Stimulated activated CD4-positive, alpha-beta T cell treated with anti-CD3 and anti-CD28 coated beads, Interleukin-15, amount 100 ng/mL, for 24 hours (primary cell): ENCODE data around the gene CDHR5.

Source experiments
- DNase-seq: peaks from one replicate; pipeline ENCODE4 v3.0.0-alpha.2; 2020

The CDHR5 gene

GRCh38 chr11:620935-621814 is 3.6 kb downstream of the CDHR5 start:
- DNase-seq, result no peak

GRCh38 chr11:620201-620600 is 4.6 kb downstream of the CDHR5 start:
- DNase-seq, result no peak

GRCh38 chr11:619628-620050 is 5.1 kb downstream of the CDHR5 start:
- DNase-seq, result no peak

- no peak for DNase-seq
Observed at GRCh38 chr11:618856-619627, 5.7 kb downstream of the CDHR5 start.

DNA sequence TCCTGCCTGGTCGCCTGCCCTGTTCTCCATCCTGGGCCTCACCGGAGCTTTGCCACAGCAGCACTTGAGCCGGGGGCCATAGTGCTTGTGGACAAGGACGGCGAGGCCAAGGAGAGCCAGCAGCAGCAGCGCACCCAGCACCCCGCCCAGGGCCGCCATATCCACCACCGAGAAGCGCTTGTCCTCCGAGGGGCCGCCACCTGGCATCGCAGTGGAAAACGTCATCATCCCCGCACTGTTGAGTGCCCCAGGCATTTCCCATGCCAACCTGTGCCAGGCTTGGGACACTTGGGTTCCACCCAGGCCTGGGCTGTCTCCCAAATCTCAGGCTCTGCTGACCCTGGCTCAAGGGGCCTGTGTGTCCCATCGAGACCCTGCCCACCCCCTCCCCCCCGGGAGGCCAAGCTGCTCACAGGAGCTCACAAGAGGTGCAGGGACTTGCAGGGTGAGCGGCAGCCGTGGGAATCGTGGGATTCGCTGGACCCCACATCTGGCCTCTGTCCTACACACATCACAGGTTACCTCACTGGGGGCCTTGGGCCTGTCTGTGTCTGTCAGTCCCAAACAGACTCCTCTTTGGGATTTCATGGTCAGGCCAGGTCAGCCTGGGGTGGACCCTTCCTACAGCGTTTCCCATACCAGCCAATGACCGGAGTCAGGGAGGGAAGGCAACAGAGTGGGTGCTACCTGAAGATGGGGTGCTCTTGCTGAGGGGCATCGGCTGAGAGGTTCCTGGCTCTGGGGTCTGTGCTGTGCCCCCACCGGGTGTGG is 6.7 kb downstream of the CDHR5 start:
- DNase-seq, result no peak

- DNase-seq, result no peak
Observed at GRCh38 chr11:617199-617911, 7.4 kb downstream of the CDHR5 start.

GRCh38 chr11:616320-617198 is 8.2 kb downstream of the CDHR5 start:
- no peak for DNase-seq

GRCh38 chr11:615504-616319 is 9.0 kb downstream of the CDHR5 start, which contains the start of gene IRF7:
TSS of gene IRF7 (minus strand) at chr11:615950. CDS start at chr11:615364, 586 bp downstream.
- DNase-seq, result peak; percentile 92

DNA sequence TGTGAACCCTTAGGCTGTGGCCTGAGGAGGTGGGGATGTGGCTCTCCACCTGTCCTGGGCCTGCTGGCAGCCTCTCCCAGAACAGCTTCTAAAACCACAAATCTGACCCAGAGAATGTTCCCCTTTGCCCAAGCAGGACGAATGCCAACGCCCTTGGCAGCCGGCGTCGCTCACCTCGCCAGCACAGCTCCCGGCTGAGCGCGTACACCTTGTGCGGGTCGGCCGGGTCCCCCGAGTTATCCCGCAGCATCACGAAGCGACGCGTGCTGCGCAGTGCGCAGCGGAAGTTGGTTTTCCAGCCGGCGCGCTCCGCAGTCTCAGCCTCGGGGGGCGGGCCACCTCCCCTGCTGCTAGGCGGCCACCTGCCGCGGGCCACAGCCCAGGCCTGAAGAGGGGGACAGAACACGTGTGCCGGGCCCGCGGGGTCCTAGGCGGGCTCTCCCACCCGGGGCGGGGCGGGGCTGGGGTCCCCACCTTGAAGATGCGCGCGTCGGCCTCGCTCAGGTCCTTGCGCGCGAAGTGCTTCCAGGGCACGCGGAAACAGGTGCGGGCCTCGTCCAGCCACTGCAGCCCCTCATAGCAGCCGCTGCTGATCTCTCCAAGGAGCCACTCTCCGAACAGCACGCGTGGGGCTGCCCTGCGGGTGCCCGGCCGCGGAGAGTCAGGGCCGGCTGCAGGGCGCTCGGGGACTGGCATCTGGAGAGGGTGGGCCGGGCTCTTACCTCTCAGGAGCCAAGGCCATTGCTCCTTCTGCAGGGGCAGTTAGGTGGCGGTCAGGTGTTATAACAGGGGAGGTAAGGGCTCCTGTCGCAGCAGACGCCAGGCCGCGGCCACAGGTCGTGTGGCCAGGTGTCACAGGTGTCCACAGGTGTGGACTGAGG is 9.9 kb downstream of the CDHR5 start:
- no peak for DNase-seq

- no peak for DNase-seq
Observed at GRCh38 chr11:614021-614622, 10.6 kb downstream of the CDHR5 start.

DNA sequence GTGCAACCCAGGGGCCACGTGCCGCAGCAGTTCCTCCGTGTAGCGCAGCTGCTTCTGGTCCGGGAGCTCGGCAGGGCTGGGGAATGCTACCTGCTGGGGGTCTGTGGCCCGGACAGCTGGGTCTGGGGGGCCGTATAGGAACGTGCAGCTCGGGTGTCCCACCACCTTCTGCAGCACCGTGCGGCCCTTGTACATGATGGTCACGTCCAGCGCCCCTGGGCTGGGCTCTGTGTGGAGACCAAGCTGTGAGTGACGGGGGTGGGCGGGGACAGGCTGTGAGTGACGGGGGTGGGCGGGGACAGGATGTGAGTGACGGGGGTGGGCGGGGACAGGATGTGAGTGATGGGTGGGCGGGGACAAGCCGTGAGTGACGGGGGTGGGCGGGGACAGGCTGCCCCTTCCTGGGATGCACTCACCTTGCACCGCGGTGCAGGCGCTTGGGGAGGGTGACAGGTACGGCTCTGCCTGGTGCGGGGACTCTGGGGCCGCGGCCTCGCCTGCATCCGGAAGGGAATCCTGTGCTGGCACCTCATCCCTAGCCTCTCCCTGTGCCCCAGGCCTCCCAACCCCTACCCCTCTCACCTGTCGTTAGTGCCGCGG is 11.3 kb downstream of the CDHR5 start:
- peak; percentile 89 for DNase-seq

DNA sequence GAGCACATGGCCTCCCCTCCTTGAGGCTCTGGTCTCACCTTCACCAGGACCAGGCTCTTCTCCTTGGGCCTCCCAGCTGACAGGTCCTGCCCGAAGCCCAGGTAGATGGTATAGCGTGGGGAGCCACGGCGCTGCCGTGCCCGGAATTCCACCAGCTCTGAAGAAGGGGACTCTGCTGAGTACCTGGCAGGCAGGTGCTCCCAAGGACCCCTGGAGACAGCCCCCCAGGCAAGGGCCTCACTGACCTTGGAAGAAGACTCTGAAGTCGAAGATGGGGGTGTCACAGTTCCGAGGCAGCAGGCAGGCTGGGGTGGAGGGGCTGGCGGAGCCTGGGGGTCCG is 11.8 kb downstream of the CDHR5 start:
- DNase-seq, result no peak

GRCh38 chr11:612201-612960 is 12.4 kb downstream of the CDHR5 start:
- DNase-seq, result no peak

GRCh38 chr11:611001-611996 is 13.5 kb downstream of the CDHR5 start:
- no peak for DNase-seq

DNA sequence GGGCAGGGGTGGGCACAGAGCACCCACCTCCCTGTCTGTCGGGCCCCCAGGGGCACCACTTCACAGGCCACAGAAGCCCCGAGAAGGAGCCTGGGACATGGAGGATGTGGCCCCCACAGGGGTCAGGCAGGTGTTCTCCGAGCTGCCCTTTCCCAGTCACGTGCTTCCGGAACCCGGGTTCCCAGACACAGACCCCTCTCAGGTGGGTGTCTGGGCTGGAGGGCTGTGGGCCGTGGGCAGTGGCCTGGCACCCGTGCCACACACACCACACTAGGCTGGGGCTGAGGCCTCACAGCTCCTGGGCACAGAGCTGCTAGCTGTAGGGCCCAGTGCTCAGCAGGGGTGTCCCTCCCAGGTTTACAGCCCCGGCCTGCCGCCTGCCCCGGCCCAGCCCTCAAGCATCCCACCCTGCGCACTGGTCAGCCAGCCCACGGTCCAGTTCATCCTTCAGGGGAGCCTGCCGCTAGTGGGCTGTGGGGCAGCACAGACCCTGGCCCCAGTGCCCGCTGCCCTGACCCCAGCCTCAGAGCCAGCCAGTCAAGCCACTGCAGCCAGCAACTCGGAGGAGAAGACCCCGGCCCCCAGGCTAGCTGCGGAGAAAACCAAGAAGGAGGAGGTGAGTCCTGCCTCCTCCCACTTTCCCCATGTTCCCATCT is 14.5 kb downstream of the CDHR5 start:
- no peak for DNase-seq

GRCh38 chr11:609341-609811 is 15.4 kb downstream of the CDHR5 start:
- DNase-seq, result no peak
